A549 (cell line): ENCODE measurements around the gene DRC3.

Experiments
- CHD4 ChIP-seq: fragments of 200-600 bp; sonication (generic); IDR thresholded peaks from 2 replicates; pipeline ENCODE4 v1.6.1; 2016; ENCODE audit warnings: antibody characterized with exemption, mild to moderate bottlenecking, borderline replicate concordance
- CTCF ChIP-seq: fragments of >200 bp; sonication (Bioruptor Twin); formaldehyde crosslinking; IDR thresholded peaks from 3 replicates; pipeline ENCODE4 v1.5.1; 2016
- EP300 ChIP-seq, 2 experiments: fragments of >200 bp; sonication (Bioruptor Twin); formaldehyde crosslinking; IDR thresholded peaks; 2 replicates in 1 of 2; 3 replicates in 1 of 2; pipeline ENCODE4 v1.6.1; 2016 to 2017
- JUNB ChIP-seq: fragments of >200 bp; sonication (Bioruptor Twin); formaldehyde crosslinking; IDR thresholded peaks from 2 replicates; pipeline ENCODE4 v1.6.1; 2016
- MAFK ChIP-seq: fragments of 450-650 bp; IDR thresholded peaks from 2 replicates; pipeline ENCODE4 v1.6.1; 2014; ENCODE audit not compliant: partially characterized antibody
- NFE2L2 ChIP-seq: fragments of 150-350 bp; conservative IDR thresholded peaks from 2 replicates; pipeline ENCODE4 v1.6.1; 2014; ENCODE audit warnings: low read length
- POLR2A ChIP-seq: IDR thresholded peaks from 2 replicates; pipeline ENCODE4 v1.6.1; 2012; ENCODE audit warnings: mild to moderate bottlenecking, low read length
- RFX5 ChIP-seq: fragments of 450-650 bp; IDR thresholded peaks from 2 replicates; pipeline ENCODE4 v1.7.1; 2014; ENCODE audit warnings: antibody characterized with exemption, mild to moderate bottlenecking, moderate library complexity
- USF2 ChIP-seq: fragments of 450-650 bp; IDR thresholded peaks from 2 replicates; pipeline ENCODE4 v1.6.1; 2014; ENCODE audit warnings: antibody characterized with exemption
- ZFP36 ChIP-seq: fragments of 450-650 bp; IDR thresholded peaks from 2 replicates; pipeline ENCODE4 v1.6.1; 2014; ENCODE audit warnings: borderline replicate concordance; ENCODE audit not compliant: partially characterized antibody

- TF ChIP-seq EP300 (IDR thresholded peaks at IDR 0.05), result no peak
- no peak for TF ChIP-seq CTCF
- TF ChIP-seq POLR2A, result no peak
- no peak for TF ChIP-seq JUNB
- no peak for TF ChIP-seq RFX5
- no peak for TF ChIP-seq USF2
- no peak for TF ChIP-seq ZFP36
- no peak for TF ChIP-seq MAFK
- no peak for TF ChIP-seq NFE2L2
- TF ChIP-seq CHD4, result no peak
Measured at GRCh38 chr17:17957584-17957916, 15.1 kb upstream of the DRC3 start.
